GM19328 (cell line): ENCODE measurements around the gene NPHP4.
"Not testable (repeated sequence)": the region's sequence is repeated elsewhere in the genome, so short reads cannot be mapped to it uniquely, and the experiment has no call there.

ENCODE experiments used
- ATAC-seq: cut with Tn5 transposase; IDR thresholded peaks from one replicate; pipeline ENCODE4 v1.9.1; 2021; ENCODE audit warnings: mild to moderate bottlenecking, moderate library complexity; ENCODE audit not compliant: unreplicated experiment

Gene NPHP4

DNA sequence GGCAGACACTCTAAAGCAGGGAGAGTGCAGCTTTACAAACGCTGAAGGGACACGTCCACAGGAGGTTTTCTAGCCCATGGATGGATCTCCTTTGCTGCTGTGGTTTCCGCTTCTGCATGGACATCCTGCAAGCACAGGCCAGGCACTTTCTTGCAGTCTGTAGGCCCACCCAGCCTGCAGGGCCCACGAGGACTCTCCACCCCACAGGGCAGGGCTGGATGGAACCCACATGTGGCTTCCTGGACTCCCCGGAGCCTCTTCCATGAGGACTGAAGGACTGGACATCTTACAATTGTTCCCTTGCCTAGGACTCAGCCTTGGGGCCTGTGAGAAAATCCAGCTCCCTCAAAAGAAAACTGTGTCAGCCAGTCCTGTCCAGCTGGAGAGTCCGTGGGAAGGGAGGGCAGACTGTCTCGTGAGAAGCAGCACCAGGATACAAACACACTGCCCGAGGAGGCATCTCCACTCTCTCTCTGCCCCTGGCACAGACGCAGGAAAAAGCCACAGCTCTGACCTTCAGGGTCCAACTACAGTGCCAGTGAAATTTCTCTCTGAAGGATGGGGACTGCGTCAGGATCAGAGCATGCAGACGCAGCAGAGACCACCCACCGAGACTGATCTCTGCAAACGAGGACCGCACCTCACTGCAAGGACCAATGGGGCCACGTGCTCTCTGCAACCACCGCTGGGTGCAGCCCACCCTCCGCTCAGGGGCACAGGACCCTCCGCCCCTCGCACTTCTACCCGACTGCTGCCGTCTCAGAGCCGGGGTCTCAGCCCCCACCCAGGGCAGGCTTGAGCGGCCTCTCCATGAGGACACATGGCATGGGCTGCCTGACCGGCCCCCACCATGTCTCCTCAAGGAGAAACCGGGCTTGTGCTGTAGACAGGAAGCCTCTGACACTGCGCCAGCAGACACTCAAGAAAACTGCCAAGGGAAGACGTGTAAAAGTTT lies 130.1 kb downstream of the NPHP4 start:
- ATAC-seq = no peak

DNA sequence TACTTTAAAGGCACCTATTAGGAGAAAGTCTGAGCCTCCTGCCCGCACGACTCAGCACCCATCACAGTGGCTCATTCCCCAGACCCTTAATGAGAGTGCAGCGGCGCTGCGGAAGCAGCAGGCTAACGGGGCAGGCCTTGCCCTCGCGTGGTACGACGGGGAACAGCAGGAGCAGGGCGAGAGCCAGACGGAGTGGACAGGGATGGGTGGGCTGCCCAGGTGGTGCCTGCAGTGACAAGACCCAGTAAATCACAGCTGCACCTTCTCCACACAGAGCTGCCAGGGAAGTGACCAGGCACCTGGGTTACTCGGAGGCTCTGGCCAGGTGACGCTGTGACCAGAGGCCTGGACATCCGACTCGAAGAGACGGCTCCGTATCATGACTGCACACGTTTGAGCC lies 131.9 kb downstream of the NPHP4 start:
- ATAC-seq = no peak

DNA sequence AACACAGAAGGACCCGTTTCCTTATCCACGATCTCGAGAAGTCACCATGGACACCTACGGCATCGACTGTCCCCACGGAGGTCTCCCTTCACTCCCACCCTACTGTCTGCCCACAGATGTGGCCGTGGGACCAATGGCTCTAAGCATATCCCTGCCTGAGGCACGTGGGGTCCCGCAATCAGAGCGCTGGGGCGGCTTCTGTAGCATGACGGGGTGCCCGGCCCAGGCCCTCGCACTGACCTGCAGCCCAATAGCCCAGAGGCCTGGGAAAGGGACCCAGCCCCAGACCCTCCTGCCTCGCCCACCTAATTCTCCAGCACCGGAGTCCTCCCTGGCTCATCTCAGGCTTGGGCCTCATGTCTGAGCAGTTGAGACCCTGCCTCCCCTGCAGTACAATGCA lies 132.5 kb downstream of the NPHP4 start:
- ATAC-seq = no peak

DNA sequence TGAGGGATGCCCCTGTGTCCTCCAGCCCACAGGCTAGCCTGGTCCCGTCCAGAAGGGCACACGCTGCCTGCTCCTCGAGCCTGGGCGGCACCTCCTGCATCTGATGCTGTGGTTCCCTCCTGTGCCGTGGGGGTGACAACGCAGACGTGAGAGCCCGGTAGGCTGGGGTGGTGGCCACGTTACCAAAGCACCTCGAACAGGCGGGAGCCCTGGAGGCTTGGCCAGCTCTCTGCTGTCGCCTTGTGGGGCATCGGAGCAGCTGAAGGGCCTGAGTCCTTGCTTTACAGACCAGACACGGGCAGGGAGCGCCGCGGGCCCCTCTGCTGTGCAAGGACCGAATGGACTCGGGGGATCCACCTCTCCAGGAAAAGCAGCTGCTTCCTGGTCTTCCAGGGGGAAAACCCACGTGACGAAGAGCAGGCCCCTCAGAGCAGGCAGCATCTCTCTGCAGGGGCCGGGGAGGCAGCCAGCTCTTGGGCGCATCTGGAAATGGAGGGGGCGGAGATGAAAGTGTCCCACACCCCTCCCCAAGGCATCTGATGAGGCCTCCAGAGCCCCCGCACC lies 133.3 kb downstream of the NPHP4 start:
- no peak for ATAC-seq

DNA sequence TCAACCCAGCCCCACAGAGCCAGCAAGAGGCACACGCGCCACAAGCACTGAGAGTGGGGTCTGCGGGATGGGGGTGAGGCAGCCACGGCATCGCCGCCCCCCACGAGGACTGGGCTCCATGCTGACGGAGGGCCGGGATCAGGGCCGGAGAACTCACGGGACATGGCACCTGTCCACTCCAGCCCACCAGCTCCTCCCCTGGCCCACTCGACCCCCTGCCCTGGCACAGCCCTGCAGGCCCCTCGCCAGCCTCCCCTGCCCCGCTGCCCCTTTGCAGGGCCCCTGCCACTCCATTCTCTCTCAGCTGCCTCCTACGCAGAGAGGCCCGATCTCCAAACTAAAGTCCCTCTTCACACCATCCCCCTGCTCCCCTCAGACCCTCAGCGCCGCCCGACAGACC lies 134.0 kb downstream of the NPHP4 start:
- ATAC-seq = no peak

DNA sequence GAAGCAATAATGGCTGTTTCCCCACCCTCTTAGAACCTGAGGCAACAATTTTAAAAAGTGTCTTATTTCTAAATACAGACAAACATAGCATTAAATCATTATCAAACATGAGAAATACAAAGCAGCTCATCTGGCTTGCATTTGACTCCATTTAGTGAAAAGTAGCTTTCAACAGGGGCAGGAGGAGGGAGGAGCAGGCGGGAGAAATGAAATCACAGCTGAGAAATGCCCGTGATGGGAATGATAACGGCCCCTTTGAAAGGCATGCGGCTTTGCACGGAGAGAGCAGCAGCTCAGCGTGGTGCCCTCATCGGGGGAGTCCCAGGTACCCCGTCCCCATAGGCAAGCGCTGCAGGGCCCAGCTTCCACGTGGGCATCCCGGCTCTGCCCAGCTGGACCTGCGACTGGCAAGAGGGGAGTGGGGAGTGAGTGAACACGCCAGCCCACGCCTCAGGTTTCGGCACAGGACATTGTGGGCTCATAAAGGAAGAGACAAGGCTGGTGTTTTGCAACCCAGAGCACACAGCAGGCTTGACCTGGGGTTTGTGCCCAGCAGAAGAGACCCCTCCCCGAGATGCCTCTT lies 134.6 kb downstream of the NPHP4 start:
- ATAC-seq = no peak

DNA sequence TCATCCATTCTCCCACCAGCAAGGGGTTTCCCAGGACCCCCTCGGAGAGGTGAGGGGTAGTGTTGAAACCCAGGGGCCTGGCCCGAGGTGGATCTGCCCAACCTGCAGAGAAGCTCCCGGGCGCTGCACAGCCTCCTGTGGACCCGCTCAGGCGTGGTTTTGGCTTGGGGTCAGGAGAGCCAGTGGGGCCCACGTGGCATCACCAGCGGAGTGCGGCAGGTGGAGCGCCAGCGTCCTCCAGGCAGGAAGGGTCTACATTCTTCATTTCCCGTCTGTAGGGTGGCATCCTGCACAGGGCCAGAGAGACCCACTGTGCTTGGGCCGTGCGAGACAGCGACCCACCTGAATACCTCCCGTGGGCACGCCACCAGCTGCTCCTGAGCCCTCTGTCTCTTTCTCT lies 135.2 kb downstream of the NPHP4 start:
- no peak for ATAC-seq

DNA sequence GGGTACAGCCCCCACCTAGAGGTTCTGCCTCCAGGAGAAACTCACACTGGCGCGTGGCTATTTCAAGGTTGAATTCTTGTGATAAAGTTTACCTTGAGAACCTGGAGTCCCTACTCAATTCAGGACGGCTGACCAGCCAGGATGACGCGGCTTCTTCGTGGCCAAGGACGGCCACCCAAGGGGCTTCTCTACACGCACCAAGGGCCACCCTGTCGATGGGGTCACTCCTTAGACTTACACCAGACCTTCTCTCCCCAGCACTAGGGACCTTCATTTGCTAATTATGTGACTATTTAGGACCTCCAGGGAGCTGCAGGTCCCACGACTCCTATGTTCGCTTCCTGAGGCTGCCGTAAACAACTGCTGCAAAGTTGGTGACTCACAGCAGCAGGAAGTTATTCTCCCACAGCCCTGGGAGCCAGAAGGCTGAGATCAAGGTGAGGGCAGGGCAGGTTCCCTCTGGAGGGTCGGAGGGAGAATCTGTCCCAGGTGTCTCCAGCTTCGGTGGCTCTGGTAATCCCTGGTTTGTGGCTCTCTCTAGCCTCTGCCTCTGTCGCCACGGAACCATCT lies 135.9 kb downstream of the NPHP4 start:
- no peak for ATAC-seq

DNA sequence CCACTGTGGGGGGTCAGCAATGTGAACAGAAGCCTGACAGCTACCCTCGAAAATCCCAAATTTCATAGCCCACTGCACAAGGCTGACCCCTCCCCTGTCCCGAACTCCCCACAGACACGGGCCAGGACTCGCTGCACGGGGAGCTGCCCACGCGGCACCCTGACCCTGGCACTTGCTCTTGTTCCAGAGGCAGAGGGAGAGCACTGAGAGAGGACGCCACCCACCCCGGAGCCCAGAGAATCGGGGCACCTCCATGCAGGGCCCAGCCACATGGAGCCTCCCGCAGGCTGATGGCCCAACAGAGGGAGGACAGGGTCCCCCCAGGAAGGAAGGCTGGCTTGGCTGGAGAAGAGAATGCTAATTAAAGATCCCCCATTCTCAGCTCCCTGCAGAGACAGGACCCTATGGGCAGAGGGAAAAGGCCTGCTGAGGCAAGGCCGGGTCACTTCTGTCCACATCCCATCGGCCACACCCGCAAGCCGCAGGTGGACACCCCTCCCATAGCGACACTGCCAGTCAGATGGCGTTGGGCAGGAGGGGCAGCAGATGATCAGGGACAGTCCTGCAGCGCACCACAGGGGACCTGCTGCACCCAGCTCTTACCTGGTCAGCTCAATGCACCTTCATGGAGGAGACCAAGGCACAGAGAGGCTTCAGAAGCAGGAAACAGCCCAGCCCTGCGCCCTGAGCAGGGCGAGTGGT lies 136.9 kb downstream of the NPHP4 start:
- no peak for ATAC-seq

DNA sequence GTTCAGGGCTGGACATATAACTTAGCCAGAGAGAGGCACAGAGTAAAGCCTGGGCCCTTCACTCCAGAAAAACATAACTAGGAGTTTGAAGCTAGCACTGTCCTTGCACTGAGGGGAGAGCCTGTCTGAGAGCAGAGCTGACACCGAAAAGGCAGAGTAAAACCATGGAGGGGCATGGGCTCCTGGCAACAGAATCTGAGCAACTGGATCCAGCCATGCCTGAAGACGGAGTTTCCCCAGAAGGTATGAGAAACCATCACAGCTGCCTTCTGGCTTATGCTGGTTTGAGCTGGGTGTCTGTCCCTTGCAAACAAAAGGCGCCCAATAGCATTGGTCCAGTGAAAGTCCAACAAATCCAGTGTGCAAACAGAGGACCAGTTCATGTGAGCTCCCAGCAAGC lies 137.5 kb downstream of the NPHP4 start:
- no peak for ATAC-seq

DNA sequence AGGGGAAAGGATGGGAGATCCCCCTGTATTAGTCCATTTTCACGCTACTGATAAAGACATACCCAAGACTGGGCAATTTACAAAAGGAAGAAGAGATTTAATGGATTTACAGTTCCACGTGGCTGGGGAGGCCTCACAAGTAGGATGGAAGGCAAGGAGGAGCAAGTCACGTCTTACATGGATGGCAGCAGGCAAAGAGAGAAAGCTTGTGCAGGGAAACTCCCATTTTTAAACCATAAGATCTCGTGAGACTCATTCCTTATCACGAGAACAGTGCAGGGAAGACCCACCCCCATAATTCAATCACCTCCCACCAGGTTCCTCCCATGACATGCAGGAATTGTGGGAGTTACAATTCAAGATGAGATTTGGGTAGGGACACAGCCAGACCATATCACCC lies 138.4 kb downstream of the NPHP4 start:
- not testable (repeated sequence) for ATAC-seq

DNA sequence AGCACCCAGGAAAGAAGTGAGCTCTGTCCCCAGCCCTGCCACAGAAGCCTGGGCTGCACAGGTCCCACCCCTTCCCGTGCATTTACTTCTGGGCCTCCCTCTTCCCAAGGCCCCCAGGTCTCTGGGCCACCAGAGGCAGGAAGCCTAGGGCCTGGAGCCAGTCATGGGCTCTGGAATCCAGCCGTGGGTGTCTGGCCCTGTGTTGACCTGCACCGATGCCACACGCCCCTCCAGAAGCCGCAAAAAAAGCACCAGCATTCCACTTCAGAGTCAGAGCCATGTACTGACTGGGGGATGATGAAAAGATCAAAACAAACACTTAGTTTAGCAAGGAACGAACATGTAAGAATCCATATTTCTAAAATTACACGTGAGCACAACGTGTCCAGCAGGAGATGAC lies 141.7 kb downstream of the NPHP4 start:
- no peak for ATAC-seq

DNA sequence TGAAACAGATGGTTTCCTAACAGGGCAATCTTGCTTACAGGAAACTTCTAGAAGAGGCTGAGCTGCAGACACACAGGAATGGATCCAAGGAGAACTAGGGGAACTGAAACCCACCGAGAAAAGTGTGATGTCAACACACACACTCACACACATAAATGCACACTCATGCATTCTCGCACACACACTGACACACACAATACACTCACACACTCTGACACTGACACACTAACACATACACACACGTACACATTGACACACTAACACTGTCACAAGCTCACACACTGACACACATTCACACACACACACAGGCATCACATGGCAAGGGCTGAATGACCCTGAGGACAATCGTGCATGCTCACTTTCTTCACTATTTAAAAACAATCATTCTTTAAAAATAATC lies 142.7 kb downstream of the NPHP4 start:
- ATAC-seq = no peak

DNA sequence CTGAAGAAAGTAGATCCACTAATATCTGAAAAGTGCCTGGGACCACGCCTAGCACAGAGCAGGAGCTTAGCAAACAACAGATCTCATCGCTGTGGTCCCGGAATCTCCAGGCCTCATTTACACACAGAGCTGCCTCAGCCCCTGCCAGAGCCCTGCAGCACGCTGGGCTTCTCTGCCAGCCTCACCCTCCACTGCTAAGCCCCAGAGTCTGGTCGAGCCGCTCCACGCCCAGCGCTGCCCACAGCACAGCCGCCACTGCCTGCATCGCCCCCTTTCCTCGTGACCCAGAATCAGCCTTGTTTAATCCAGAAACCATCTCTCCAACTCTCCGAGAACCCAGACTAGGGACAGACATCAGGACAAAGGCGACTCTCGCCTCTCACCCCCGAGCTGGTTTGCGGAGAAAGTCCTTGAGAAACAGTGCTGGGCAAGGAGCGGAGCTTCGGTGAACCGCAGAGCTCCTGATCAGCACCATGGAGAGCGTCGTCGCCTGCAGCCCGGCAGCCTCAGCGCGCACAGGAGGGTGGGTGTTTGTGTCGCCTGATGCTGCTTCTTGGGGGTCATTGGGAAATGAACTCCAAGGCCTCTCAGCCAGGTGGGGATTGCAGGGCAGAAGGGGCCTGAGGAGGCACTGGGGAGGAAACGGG lies 145.1 kb downstream of the NPHP4 start:
- no peak for ATAC-seq

DNA sequence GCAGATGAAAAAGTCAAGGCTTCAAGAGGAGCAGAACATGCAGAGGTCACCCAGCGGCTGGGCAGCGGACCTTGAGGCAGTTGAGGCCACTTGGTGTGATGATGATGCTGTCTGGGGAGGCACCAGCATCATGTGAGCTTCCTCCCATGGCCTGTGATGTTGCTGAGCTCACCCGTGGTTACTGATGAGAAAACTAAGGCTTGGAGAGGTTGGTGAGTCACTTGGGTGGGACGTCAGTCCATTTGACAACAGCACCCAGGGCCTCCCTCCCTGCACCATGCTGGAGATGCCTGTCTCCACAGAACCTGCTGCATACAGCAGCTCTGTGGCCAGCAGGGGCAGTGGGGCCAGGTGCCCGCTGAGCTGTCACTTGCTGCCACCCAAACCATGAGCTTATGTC lies 146.8 kb downstream of the NPHP4 start:
- no peak for ATAC-seq

DNA sequence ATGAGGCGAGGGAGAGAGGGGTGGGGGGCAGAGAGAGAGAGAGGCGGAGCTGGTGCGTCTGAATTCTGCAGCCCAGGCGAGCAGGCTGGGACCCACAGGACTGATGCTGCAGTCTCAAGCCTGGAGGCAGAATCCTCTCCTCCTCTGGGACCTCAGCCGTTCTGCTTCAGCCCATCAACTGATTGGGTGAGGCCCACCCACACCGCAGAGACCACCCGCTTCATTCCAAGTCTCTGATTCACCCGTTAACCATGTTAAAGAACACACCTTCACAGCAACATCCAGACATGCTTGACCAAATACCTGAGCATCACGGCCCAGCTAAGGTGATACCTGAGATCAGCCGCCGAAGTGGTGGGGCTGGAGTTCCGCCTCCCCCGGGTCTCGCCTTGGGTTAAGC lies 147.8 kb downstream of the NPHP4 start:
- no peak for ATAC-seq

DNA sequence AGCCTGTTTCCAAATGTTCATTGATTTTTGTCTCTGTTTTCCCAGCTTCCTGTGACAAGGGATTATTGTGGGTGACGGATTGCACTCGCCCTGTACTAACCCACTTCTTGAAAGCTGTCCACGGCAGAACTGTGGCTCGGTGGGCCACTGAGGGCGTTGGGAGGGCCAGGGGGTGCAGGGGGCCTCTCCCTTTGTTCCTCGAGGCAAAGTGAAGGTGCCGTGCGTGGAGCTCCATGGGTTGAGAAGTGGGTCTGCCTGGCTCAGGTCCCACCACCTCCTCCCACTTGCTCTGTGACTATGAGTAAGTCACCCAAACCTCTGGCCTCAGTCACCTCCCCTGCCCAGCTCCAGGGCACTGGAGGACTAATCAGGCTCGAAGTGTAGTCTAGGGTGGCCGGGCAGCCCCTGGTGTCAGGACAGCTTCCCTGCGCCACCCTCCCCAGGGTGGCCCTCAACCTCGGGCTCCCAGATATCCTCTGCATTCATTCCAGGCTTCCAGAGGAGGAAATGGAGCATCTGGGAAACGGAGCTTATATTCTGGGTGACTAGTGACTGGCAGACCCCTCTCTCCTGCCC lies 148.6 kb downstream of the NPHP4 start:
- ATAC-seq = no peak

DNA sequence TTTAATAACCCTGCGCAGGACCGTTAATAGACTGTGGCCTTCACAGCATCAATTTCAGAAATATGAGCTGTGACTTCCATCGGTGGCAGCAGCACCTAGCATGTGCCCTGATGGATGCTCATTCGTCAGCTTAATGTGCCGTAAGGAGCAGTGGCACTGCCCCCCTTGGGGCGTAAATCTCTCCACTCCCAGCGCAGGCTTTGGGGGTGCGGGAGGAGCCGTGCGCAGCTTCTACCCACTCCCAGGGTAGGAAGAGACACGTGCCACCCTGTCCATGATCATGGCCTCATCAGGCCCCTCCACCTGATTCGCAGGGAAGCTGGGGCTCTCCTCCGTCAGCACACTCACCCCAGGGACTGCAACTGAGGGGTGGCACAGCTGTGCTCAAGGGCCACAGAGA lies 149.5 kb downstream of the NPHP4 start:
- ATAC-seq = no peak

DNA sequence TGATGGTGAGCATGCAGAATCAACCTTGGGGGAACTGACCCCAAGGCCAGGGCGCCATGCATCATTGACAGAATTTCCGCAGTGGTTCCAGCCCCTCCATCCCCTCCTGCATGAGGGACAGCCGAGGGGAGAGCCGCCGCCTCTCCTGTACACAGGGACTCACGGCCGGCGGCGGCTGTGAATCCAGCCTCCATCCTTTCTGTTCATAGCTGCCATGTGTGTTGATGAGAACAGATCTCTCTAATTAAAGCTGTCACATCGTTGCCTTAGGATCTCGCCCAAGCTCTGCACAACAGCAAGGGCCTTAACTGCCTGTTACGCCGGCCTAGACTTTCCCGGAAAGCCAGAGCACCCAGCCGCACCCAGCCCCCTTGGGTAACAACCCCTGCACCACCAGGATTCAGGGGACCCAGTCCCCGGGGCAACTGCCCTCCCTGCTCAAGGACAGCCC lies 151.6 kb downstream of the NPHP4 start:
- no peak for ATAC-seq

DNA sequence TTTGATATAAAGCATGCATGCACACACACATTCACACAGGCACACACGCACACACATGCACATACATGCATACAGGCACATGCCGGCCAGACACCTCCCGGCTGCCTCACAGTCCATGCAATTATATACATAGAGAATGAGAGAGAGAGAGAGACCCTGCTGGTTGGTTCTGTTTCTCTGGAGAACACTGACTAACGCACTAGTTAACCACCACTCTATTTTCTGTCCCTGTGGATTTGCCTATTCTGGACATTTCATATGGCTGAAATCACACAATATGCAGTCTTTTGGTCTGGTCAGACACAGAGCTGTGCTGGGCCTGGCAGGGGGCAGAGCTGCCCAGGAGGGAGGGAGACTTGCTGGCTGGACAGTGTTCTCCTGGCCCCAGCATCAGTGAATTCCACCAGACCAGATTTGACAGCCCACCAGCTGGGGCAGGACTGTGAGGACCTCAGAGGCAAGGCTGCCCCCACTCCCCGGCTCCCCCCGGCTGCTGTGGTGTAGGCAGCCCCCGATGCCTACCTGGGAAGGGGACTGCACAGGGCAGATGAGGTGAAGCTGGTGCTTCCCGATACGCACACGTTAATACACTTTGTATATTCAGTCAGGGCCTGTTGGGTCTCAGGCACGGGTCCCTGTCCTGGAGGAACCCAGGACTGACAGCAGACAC lies 152.2 kb downstream of the NPHP4 start:
- ATAC-seq = no peak
